Upper lobe of right lung (tissue), 1 donor: ENCODE data around the gene PTPN3. TPM values are rescaled to one million over a fixed set of nuclear protein-coding genes. Genes with fewer than 3 reads are reported as not detected.
"Not testable (repeated sequence)": the region's sequence is repeated elsewhere in the genome, so short reads cannot be mapped to it uniquely, and the experiment has no call there.

Source experiments
- ATAC-seq: fragments of 200-7000 bp; cut with Tn5 transposase; one replicate; pipeline ENCODE4 v1.9.1; 2020; ENCODE audit warnings: mild to moderate bottlenecking, moderate library complexity
- DNase-seq: peaks from one replicate; pipeline ENCODE4 v3.0.0-alpha.2; 2020
- H3K27ac ChIP-seq: fragments of 200-600 bp; one replicate; pipeline ENCODE4 v1.8.0; 2022
- H3K27me3 ChIP-seq: fragments of 200-600 bp; one replicate; pipeline ENCODE4 v1.8.0; 2022; ENCODE audit warnings: mild to moderate bottlenecking
- H3K36me3 ChIP-seq: fragments of 200-600 bp; one replicate; pipeline ENCODE4 v1.8.0; 2022
- H3K4me1 ChIP-seq: fragments of 200-600 bp; one replicate; pipeline ENCODE4 v1.8.0; 2022
- H3K4me3 ChIP-seq: fragments of 200-600 bp; one replicate; pipeline ENCODE4 v1.8.0; 2022; ENCODE audit warnings: mild to moderate bottlenecking
- H3K9me3 ChIP-seq: fragments of 200-600 bp; one replicate; pipeline ENCODE4 v1.8.0; 2022
- intact Hi-C: fragments of 100-400 bp; cut with DNase I; formaldehyde crosslinking; loops from one replicate; pipeline ENCODE4 v1.11.0; 2022
- total RNA-seq: library from RNA; stranded (reverse); fragmentation: NEBNext Ultra II Directional; extraction: Animal tissue kit (Norgen Biotek cat#: 25700); gene quantifications from one replicate; pipeline ENCODE4 v1.2.1, GENCODE V29; 2021
- TF ChIP-seq, protein P1 (sequence below): fragments of 200-600 bp; IDR thresholded peaks from one replicate; pipeline ENCODE4 v1.8.0; 2022; ENCODE audit warnings: antibody characterized with exemption
- donor health status: DM: no; HTN: yes; CAD: no; lungs with severe emphysema.

The PTPN3 gene
- total RNA-seq, 1 donor from 2014 or later = 17.1 TPM

DNA sequence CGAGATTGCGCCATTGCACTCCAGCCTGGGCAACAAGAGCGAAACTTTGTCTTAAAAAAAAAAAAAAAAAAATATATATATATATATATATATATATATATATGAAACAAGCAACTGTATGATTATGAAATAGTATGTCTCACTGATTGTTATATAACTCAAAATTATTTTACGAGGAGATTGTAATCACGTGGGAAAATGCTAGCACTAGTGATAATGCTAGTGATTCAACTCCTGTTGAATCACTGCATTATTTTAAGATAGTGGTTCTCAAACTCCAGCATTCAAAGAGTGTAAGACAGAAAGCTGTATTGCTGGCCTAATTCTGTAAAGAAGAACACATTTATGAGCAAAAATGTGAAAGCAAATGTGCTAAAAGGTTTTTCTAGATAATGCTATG is 12.4 kb upstream of the PTPN3 start:
- Histone ChIP-seq H3K27me3 (no peaks in the 10 kb centered on the region), H3K4me3 (no peak overlapping the region), H3K4me1 (no peaks in the 10 kb centered on the region), H3K27ac (no peak overlapping the region), H3K9me3 (no peaks in the 10 kb centered on the region), H3K36me3 (no peaks in the 10 kb centered on the region)
- intact Hi-C loops = no loop called here
- TF ChIP-seq, protein P1, sequence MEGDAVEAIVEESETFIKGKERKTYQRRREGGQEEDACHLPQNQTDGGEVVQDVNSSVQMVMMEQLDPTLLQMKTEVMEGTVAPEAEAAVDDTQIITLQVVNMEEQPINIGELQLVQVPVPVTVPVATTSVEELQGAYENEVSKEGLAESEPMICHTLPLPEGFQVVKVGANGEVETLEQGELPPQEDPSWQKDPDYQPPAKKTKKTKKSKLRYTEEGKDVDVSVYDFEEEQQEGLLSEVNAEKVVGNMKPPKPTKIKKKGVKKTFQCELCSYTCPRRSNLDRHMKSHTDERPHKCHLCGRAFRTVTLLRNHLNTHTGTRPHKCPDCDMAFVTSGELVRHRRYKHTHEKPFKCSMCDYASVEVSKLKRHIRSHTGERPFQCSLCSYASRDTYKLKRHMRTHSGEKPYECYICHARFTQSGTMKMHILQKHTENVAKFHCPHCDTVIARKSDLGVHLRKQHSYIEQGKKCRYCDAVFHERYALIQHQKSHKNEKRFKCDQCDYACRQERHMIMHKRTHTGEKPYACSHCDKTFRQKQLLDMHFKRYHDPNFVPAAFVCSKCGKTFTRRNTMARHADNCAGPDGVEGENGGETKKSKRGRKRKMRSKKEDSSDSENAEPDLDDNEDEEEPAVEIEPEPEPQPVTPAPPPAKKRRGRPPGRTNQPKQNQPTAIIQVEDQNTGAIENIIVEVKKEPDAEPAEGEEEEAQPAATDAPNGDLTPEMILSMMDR = no peak
- DNase-seq (no peak), ATAC-seq (no peak)

DNA sequence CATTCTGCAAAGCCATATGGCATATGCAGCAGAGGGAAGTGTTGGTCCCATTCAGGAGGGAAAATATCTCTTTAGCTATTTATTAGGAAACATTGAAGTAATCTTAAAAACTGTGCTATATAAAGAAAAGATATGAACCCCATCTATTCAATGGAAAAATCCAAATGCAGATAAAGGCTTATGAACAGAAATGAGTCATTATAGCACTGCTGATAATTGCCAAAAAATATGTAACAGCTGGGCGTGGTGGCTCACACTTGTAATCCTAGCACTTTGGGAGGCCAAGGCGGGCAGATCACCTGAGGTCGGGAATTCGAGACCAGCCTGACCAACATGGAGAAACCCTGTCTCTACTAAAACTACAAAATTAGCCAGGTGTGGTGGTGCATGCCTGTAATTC is 11.9 kb upstream of the PTPN3 start:
- intact Hi-C loops, DNase-seq, ATAC-seq: not testable (repeated sequence)

DNA sequence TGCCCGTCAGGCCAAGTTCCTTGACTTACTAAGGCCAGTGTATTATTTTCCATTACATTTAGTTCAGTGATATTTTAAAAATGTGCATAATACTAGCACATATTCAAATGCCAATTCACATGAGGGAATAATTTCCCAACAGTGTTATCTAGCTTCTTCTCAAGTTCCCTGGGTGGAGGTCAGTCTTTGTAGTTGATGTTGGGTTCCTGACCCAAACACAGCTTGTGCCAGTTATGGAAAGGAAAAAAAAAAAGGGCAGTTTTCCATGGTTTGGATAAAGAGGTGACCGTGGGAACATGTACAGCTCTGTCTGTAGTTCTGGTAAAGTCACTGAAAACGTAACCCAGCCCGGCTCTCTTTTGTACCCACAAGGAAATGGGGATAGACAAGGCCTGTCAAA is 11.5 kb upstream of the PTPN3 start:
- Histone ChIP-seq H3K36me3 (no peaks in the 10 kb centered on the region), H3K4me1 (no peaks in the 10 kb centered on the region), H3K27me3 (no peaks in the 10 kb centered on the region), H3K27ac (no peak overlapping the region), H3K9me3 (no peaks in the 10 kb centered on the region), H3K4me3 (no peak overlapping the region)
- intact Hi-C loops = no loop called here
- TF ChIP-seq, protein P1 = no peak
- no peak for DNase-seq
- ATAC-seq = no peak

More for the DNA sequence above, 11.9 kb upstream of the PTPN3 start:
- H3K27ac ChIP-seq, H3K9me3 ChIP-seq, H3K4me3 ChIP-seq, H3K4me1 ChIP-seq, H3K27me3 ChIP-seq, H3K36me3 ChIP-seq: not testable (repeated sequence)

- DNase-seq = no peak
- intact Hi-C loops = no loop called here
- TF ChIP-seq, protein P1 = no peak
- Histone ChIP-seq H3K9me3 (no peaks in the 10 kb centered on the region), H3K27ac (no peak overlapping the region), H3K4me1 (no peaks in the 10 kb centered on the region), H3K36me3 (no peaks in the 10 kb centered on the region), H3K4me3 (no peak overlapping the region), H3K27me3 (no peaks in the 10 kb centered on the region)
- peak; percentile 21 for ATAC-seq
Observed at GRCh38 chr9:109507421-109507838, 9.3 kb upstream of the PTPN3 start.

DNA sequence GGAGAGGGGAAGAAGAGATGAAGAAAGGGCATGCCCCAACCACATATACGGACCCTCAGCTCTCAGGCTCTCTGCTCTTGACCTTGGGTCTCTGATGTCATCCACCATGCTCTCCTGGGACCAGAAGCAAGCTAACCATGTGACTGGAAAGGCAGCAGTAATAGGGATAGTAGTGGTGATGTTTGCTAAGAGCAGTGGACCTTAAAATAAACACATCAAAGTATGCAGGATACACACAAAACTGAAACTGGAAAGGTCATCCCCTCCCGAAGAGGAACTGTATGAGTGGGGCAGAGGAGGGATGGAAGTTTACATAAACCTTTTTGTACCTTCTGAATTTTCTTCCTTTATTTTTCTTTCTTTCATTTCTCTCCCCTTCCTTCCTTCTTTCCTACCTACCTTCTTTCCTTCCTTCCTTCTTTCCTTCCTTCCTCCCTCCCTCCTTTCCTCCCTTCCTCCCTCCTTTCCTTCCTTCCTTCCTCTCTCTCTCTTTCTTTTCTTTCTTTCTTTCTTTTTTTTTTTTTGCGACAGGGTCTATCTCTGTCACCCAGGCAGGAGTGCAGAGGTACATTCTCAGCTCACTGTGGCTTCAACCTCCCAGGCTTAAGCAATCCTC is 8.1 kb upstream of the PTPN3 start:
- H3K4me1 ChIP-seq = no peaks in the 10 kb centered on the region
- no peak for DNase-seq
- ATAC-seq = no peak
- H3K4me3 ChIP-seq = no peak overlapping the region
- H3K27ac ChIP-seq = no peak overlapping the region
- no peaks in the 10 kb centered on the region for H3K36me3 ChIP-seq
- peaks cover 8% of the 10 kb centered on the region for H3K27me3 ChIP-seq
- TF ChIP-seq, protein P1 = no peak
- H3K9me3 ChIP-seq = no peaks in the 10 kb centered on the region
- intact Hi-C loops = no loop called here

DNA sequence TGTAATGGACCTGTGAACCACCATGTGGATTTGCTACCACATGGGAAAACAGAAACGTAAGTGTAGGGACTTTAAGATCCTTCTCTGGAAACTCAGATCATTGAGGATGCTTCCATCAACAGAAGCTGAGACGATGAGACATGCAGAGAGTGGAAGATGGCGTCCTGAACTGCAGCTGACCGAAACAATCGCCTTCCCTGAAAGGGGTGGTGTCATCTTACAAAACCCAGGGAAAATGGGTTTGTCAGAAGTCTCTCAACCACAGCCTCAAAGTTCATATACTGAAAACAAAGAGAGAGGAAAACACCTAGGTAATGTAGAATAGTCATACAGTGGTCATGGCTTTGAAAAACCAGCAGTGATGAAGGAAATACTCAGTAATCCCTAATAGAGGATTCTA is 6.6 kb upstream of the PTPN3 start:
- no peaks in the 10 kb centered on the region for H3K4me1 ChIP-seq
- no peak for ATAC-seq
- no peaks in the 10 kb centered on the region for H3K9me3 ChIP-seq
- no peak overlapping the region for H3K4me3 ChIP-seq
- TF ChIP-seq, protein P1 = no peak
- no peaks in the 10 kb centered on the region for H3K36me3 ChIP-seq
- intact Hi-C loops = no loop called here
- peaks cover 20% of the 10 kb centered on the region for H3K27me3 ChIP-seq
- no peak for DNase-seq
- no peak overlapping the region for H3K27ac ChIP-seq
